Brain pericyte (primary cell): ENCODE measurements around the gene ZNF683.
"Not testable (repeated sequence)": the region's sequence is repeated elsewhere in the genome, so short reads cannot be mapped to it uniquely, and the experiment has no call there.

Source experiments
- DNase-seq: peaks from one replicate; pipeline ENCODE4 v3.0.0-alpha.2; 2012; ENCODE audit warnings: low read depth, low spot score

The ZNF683 gene

GRCh38 chr1:26372611-26373010 lies at the start of gene ZNF683:
TSS of gene ZNF683 (minus strand) at chr1:26372750. CDS start at chr1:26368571, 4,179 bp downstream.
- not testable (repeated sequence) for DNase-seq

GRCh38 chr1:26419494-26419893 lies 46.9 kb upstream of the ZNF683 start:
- DNase-seq = no peak

- DNase-seq = no peak
These were observed 46.4 kb upstream of the ZNF683 start for GRCh38 chr1:26418865-26419349.

- no peak for DNase-seq
These were observed 44.7 kb upstream of the ZNF683 start for GRCh38 chr1:26417111-26417759.

GRCh38 chr1:26413031-26413430 lies 40.5 kb upstream of the ZNF683 start:
- DNase-seq = no peak

GRCh38 chr1:26412180-26412840 lies 39.8 kb upstream of the ZNF683 start:
- no peak for DNase-seq

- DNase-seq = no peak
These were observed 39.1 kb upstream of the ZNF683 start for GRCh38 chr1:26411624-26412074.

GRCh38 chr1:26410706-26411623 lies 38.4 kb upstream of the ZNF683 start, which contains the start of gene LIN28A:
TSS of gene LIN28A (plus strand) at chr1:26410817. CDS start at chr1:26410892, 75 bp downstream.
- DNase-seq = no peak

GRCh38 chr1:26409191-26409807 lies 36.7 kb upstream of the ZNF683 start:
- DNase-seq = no peak

GRCh38 chr1:26408604-26409003 lies 36.1 kb upstream of the ZNF683 start:
- DNase-seq = peak; percentile 58

GRCh38 chr1:26405281-26405915 lies 32.8 kb upstream of the ZNF683 start:
- no peak for DNase-seq

- DNase-seq = no peak
These were observed 32.1 kb upstream of the ZNF683 start for GRCh38 chr1:26404641-26405040.

GRCh38 chr1:26403656-26404055 lies 31.1 kb upstream of the ZNF683 start:
- DNase-seq = no peak

- DNase-seq = no peak
These were observed 29.3 kb upstream of the ZNF683 start for GRCh38 chr1:26401891-26402290.

- no peak for DNase-seq
These were observed 26.5 kb upstream of the ZNF683 start for GRCh38 chr1:26399034-26399433.

GRCh38 chr1:26395754-26396153 lies 23.2 kb upstream of the ZNF683 start:
- no peak for DNase-seq

GRCh38 chr1:26391450-26391849 lies 18.9 kb upstream of the ZNF683 start:
- DNase-seq = no peak

- no peak for DNase-seq
These were observed 17.2 kb upstream of the ZNF683 start for GRCh38 chr1:26389604-26390247.

GRCh38 chr1:26388791-26389445 lies 16.4 kb upstream of the ZNF683 start:
- no peak for DNase-seq

- no peak for DNase-seq
These were observed 14.9 kb upstream of the ZNF683 start for GRCh38 chr1:26387447-26387846.
